ENCODE measurements around the gene ANKRD66.

GRCh38 chr6:46719099-46719498 lies 27.6 kb upstream of the ANKRD66 start:
- TF ChIP-seq EZH2 (IDR thresholded peaks at IDR 0.05; ENCODE audit: insufficient read depth, poor library complexity, severe bottlenecking) (no peak), EZH2phosphoT487 (IDR thresholded peaks at IDR 0.05; ENCODE audit: insufficient read depth, low read depth) (no peak)

All from GM23248 (cell line).